Muscle of leg (tissue), 11 donors: ENCODE measurements around the gene PTPRJ. TPM values are rescaled to one million over a fixed set of nuclear protein-coding genes. Genes with fewer than 3 reads are reported as not detected.

Source experiments
- DNase-seq: peaks from one replicate; pipeline ENCODE4 v3.0.0; 2013
- H3K27ac ChIP-seq: one replicate; pipeline ENCODE4 v1.5.1; 2013; ENCODE audit warnings: mild to moderate bottlenecking, low read length, control low read depth
- H3K27me3 ChIP-seq: one replicate; pipeline ENCODE4 v1.6.1; 2013; ENCODE audit warnings: low read length; ENCODE audit not compliant: control insufficient read depth, insufficient read depth
- H3K36me3 ChIP-seq: one replicate; pipeline ENCODE4 v1.6.1; 2013; ENCODE audit warnings: low read length; ENCODE audit not compliant: control insufficient read depth, insufficient read depth
- H3K4me1 ChIP-seq: one replicate; pipeline ENCODE4 v1.6.1; 2013; ENCODE audit warnings: low read length; ENCODE audit not compliant: control insufficient read depth, insufficient read depth
- H3K4me3 ChIP-seq: one replicate; pipeline ENCODE4 v1.5.1; 2013; ENCODE audit warnings: low read length, control low read depth
- H3K9me3 ChIP-seq: replicated peaks from 2 replicates; pipeline ENCODE4 v1.6.1; 2013; ENCODE audit warnings: low read depth, low read length; ENCODE audit not compliant: control insufficient read depth
- WGBS: methylation state at CpG from one replicate; pipeline ENCODE4 v1.1.5; 2013; ENCODE audit warnings: missing lambda C conversion rate; ENCODE audit not compliant: insufficient coverage; 5-methylcytosine and 5-hydroxymethylcytosine counted together
- polyA plus RNA-seq, 8 donors: library from polyadenylated mRNA; unstranded; fragments of 120-200 nt; gene quantifications; one replicate each; pipeline versions ENCODE4 v1.2.1 to v1.2.3, GENCODE V29; 2013; ENCODE audit warnings: inconsistent platforms in 1 of 8, low replicate concordance in 1 of 8; ENCODE audit not compliant: insufficient read length in 8 of 8, insufficient read depth in 1 of 8
- total RNA-seq: library from RNA; stranded (reverse); fragments of 120-200 nt; gene quantifications from one replicate; pipeline ENCODE4 v1.2.4, GENCODE V29; 2013

The PTPRJ gene
- total and polyA plus RNA-seq, 9 donors = 2.9 to 6.0 (median 3.6) TPM

DNA sequence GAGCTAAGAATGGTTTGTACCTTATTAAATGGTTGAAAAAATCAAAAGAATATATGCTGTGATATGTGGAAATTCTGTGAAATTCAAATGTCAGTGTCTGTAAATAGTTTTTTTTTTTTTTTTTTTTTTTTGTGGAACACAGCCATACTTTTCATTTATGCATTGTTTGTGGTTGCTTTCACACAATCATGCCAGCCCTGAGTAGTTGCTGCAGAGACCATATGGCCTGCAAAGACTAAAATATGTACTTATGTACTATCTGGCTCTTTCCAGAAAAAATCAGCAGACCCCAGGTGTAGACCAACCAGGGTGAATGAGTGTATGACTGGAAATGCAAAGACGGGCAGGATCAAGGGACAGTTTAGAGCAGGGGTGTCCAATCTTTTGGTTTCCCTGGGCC, 98.3 kb downstream of the PTPRJ start:
- Histone ChIP-seq H3K27me3 (peaks cover 6% of the 10 kb centered on the region), H3K4me1 (peaks cover 13% of the 10 kb centered on the region), H3K27ac (no peak overlapping the region), H3K36me3 (no peaks in the 10 kb centered on the region), H3K4me3 (no peak overlapping the region), H3K9me3 (no peaks in the 10 kb centered on the region)
- WGBS = no CpG with 5 or more reads among the region's 1 CpG
- no peak for DNase-seq

DNA sequence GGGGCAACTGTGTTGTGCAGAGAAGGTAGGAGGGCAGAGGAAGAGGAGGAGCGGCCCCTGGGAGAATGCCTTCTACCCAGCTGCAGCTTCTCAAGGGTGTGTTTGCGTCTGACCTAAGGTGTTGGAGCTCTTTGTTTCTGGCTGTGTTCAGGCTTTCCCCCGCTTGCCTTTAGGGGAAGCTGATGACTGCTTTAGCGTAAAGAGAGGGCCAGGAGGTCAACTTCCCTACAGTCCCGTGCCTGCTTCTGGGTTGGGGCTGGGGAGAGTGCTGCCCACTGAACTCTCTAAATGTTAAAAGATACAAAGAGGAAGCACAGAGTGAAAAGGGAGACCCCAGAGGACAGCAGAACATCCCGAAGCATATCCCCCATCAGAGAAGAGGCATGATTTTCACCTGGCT, 99.2 kb downstream of the PTPRJ start:
- Histone ChIP-seq H3K4me3 (no peak overlapping the region), H3K27ac (no peak overlapping the region), H3K9me3 (no peaks in the 10 kb centered on the region), H3K27me3 (peaks cover 6% of the 10 kb centered on the region), H3K36me3 (no peaks in the 10 kb centered on the region), H3K4me1 (peaks cover 13% of the 10 kb centered on the region)
- DNase-seq = peak; percentile 43
- WGBS = 20% methylated on average over 1 of the region's 6 CpGs

DNA sequence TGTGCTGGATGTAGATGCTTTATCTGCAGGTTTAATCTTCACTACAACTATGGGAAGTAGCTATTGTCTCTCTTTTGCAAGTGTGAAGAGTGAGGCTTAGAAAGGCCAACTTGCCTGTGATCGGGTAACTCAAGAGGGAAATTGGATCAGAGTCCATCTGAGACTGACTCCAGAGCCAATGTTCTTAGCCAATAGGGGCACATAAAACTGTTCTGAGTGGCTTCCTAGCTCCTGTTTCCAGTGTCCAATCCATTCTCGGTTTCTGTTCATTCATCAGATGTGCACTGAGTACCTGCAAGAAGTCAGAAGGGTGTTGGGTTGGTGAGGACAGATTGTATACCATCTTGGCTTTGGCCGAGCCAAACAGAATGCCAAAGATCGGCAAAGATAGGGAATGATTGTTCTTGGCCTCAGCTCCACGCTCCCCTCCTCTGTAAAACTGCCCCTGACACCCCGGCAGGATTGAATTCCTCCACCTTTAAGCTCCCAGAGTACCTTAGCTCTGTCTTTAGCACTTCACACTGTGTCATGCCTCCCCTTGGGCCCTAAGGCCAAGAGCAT, 100.0 kb downstream of the PTPRJ start:
- no peaks in the 10 kb centered on the region for H3K36me3 ChIP-seq
- peaks cover 6% of the 10 kb centered on the region for H3K27me3 ChIP-seq
- H3K4me1 ChIP-seq = peaks cover 13% of the 10 kb centered on the region
- no peaks in the 10 kb centered on the region for H3K9me3 ChIP-seq
- WGBS = 85% methylated on average over 6 of the region's 6 CpGs
- no peak overlapping the region for H3K27ac ChIP-seq
- no peak for DNase-seq
- no peak overlapping the region for H3K4me3 ChIP-seq

DNA sequence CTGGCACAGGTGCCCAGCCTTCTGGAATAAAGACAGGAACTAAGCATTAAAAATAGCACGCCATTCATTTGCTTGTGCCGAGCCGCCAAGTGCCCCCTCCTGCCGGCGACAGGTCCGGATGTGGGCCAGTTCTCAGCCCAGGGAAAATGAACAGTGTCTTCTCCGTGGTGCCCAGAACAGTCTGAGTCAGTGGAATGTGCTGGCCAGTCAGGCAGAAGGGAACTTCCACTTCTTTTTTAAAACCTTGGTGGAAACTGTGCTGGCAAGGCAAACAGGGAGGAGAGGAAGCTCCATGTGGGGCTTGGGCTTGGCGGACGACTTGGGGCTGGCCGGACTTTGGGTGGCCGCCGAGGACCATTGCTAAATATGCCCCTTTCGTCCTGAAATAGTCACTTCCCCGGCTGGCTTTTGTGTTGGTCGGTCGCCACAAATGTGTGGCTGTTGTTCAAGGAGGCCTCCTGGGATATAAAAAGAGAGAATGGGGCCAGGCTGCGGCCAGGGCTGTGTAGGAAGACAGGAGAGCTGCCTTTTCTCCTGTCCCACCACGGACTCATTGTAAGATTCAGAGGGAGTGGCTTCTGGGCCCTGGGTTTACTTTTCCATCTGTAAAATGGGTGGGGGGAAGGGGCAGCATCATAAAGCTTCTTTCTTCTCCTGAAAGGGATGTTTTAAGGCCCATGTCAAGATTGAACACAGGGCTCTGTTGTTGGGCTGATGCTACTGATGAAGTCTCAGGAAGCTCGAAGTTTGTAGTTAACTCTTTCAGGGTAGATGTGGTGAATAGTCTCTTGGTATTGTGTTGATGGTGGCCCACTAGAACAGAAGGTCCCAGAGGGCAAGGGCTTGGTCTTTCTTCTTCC, 101.0 kb downstream of the PTPRJ start:
- peaks cover 6% of the 10 kb centered on the region for H3K27me3 ChIP-seq
- H3K27ac ChIP-seq = peak overlapping the region; percentile 30
- 28% methylated on average over 16 of the region's 19 CpGs for WGBS
- peak; percentile 85 for DNase-seq
- no peak overlapping the region for H3K4me3 ChIP-seq
- H3K36me3 ChIP-seq = no peaks in the 10 kb centered on the region
- H3K4me1 ChIP-seq = peaks cover 13% of the 10 kb centered on the region
- H3K9me3 ChIP-seq = no peaks in the 10 kb centered on the region

DNA sequence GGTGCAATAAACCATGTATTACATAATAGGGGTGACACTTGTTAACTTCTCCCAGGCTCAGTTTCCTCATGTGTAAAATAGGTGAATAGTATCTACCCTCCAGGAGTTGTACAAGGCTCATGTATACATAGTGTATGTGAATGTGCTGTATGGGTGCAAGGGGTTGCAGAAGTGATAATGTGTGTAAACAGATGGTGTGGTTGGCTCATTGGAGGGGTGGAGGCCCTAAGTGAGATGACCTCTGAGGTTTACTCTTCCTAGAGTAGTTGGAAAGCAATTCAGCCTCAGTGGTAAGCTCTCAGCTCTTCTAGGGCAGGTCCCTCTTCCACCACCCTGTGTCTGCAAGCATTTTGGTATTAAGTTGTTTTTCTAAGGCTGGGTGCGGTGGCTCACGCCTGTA, 102.4 kb downstream of the PTPRJ start:
- peaks cover 6% of the 10 kb centered on the region for H3K27me3 ChIP-seq
- no peaks in the 10 kb centered on the region for H3K36me3 ChIP-seq
- no peaks in the 10 kb centered on the region for H3K9me3 ChIP-seq
- H3K4me1 ChIP-seq = peaks cover 13% of the 10 kb centered on the region
- no peak for DNase-seq
- no peak overlapping the region for H3K4me3 ChIP-seq
- no peak overlapping the region for H3K27ac ChIP-seq
- no CpG with 5 or more reads among the region's 2 CpGs for WGBS

DNA sequence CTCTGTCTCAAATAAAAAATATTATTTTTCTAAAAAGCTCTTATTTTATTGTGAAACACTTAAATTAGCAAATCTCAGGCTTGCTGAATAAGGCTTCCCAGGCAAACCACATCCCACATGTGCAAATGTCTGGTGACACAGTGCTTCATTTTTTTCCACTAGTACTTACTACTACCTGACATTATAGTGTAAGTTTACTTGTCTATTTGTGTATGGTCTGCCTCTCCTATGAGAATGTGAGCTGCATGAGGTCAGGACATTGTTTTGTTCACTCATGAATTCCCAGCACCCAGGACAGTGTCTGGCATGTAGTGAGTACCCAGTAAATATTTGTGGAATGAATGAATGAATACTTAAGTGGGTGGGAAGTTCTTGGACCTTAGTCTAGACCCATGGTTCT, 103.1 kb downstream of the PTPRJ start:
- Histone ChIP-seq H3K27ac (no peak overlapping the region), H3K4me1 (peaks cover 15% of the 10 kb centered on the region), H3K4me3 (no peak overlapping the region), H3K9me3 (no peaks in the 10 kb centered on the region), H3K36me3 (no peaks in the 10 kb centered on the region), H3K27me3 (peaks cover 6% of the 10 kb centered on the region)
- DNase-seq = no peak

DNA sequence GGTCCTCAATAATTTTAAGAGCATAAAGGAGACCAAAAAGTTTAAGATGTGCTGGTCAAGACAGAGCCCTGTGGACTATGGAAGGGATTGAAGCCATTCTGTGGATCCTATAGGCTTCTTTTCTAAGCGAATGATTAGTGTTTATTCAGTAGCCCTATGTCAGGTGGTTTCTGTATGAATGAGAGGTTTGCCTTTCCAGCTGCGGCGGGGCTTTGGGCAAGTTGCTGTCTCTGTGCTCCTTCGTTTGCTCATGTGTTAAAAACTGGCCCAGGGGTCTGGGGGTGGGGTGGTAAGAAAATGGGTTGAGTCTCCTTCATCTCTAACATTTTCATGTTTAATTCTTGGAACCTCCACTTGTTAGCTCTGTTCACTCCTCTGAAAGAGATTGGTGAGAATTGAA, 105.3 kb downstream of the PTPRJ start:
- Histone ChIP-seq H3K27me3 (peaks cover 5% of the 10 kb centered on the region), H3K36me3 (no peaks in the 10 kb centered on the region), H3K9me3 (no peaks in the 10 kb centered on the region), H3K27ac (no peak overlapping the region), H3K4me3 (no peak overlapping the region), H3K4me1 (peaks cover 13% of the 10 kb centered on the region)
- no CpG with 5 or more reads among the region's 4 CpGs for WGBS
- no peak for DNase-seq

DNA sequence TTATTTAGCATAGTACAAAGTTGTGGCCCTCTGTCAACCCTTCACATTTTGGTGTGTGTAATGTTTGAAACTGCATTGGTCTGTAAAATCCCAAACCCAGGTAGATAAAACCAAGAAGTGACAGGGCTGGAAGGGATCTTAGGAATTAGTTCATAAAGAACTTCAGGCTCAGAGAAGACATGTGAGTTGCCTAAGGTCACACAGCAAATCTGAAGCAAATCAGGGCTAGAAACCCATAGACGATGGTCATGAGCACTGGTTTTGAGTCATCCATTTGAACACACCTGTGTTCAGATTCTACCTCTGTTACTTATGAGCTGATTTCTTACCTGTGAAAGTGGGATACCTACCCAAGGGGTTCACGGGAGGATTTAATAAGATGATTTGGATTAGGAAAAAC, 107.1 kb downstream of the PTPRJ start:
- Histone ChIP-seq H3K27me3 (peaks cover 4% of the 10 kb centered on the region), H3K9me3 (no peaks in the 10 kb centered on the region), H3K27ac (no peak overlapping the region), H3K4me3 (no peak overlapping the region), H3K4me1 (peaks cover 3% of the 10 kb centered on the region), H3K36me3 (no peaks in the 10 kb centered on the region)
- DNase-seq = no peak
- 100% methylated on average over 1 of the region's 2 CpGs for WGBS

DNA sequence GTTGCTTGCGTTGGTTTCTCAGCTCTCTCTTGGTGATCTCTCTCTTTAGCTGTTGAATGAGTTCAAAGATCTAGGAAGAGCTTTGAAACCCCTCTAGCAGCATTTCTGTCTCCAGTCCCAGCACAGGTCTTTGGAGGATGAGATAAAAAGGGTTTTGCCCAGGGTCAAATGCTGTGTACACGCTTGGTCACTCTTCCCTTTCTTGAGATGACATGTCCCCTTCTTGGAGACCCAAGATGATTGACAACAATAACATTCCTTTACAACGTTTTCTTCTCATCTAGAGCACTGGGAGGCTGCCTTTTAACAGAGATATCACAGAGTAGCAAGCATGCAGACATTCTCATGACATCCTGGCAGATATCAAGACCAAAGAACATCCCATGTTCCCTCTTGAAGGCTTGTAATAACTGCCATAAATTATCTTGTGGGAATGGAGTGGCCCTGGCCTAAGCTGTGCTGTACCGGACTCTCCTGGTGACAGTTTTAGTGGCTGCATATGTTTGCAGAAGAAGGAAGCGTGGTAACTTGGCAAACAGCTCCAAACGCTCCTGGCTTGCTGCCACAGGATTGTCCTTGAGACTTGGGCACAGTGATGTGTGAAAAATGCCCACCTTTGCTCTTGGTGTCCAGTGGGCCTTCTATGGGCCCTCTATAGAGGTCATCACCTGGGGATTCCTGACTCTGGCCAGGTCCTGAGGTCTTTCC, 107.8 kb downstream of the PTPRJ start:
- H3K4me3 ChIP-seq = no peak overlapping the region
- no peaks in the 10 kb centered on the region for H3K9me3 ChIP-seq
- H3K27ac ChIP-seq = no peak overlapping the region
- no peaks in the 10 kb centered on the region for H3K36me3 ChIP-seq
- 28% methylated on average over 4 of the region's 6 CpGs for WGBS
- peaks cover 4% of the 10 kb centered on the region for H3K27me3 ChIP-seq
- no peak for DNase-seq
- peaks cover 3% of the 10 kb centered on the region for H3K4me1 ChIP-seq

DNA sequence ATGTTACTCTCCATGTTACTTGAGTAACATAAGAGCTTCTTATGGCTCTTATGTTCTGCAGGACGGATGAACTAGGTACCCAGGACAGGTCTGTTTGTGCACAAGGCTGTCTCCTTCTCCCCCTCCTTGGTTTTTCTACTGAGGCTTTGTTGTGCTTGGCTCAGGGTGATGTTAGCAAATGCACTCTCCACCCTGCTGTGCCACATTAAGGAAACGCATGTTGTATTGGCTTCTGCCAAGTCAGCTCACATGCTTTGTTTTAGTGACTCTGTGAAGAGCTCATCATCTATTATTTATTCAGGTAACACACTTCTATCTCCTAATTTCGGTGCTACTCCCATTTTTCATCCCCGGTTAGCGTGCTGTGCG, 108.3 kb downstream of the PTPRJ start:
- Histone ChIP-seq H3K4me3 (no peak overlapping the region), H3K36me3 (no peaks in the 10 kb centered on the region), H3K27ac (no peak overlapping the region), H3K4me1 (peaks cover 3% of the 10 kb centered on the region), H3K9me3 (no peaks in the 10 kb centered on the region), H3K27me3 (peaks cover 4% of the 10 kb centered on the region)
- no peak for DNase-seq
- WGBS = 14% methylated on average over 1 of the region's 6 CpGs
